Adipose tissue (tissue), 3 donors: ENCODE results near the gene RS1. TPM values are rescaled to one million over a fixed set of nuclear protein-coding genes. Genes with fewer than 3 reads are reported as not detected.

Experiments
- H3K27ac ChIP-seq: one replicate; pipeline ENCODE4 v1.5.1; 2013; ENCODE audit warnings: low read depth, low read length
- WGBS, 3 donors: extraction: QIAGEN DNeasy Blood & Tissue Kit; methylation state at CpG; one replicate each; pipeline ENCODE4 v1.1.7; 2013; 5-methylcytosine and 5-hydroxymethylcytosine counted together
- polyA plus RNA-seq, 3 donors: library from polyadenylated mRNA; stranded (reverse); fragments of 200-250 nt; gene quantifications; one replicate each; pipeline ENCODE4 v1.2.3, GENCODE V29; 2013
- donor health status: healthy with polysubstance abuse.
- donor health status: Bipolar disorder and iron deficiency.
- donor health status: healthy.

Gene RS1
- not detected for polyA plus RNA-seq

DNA sequence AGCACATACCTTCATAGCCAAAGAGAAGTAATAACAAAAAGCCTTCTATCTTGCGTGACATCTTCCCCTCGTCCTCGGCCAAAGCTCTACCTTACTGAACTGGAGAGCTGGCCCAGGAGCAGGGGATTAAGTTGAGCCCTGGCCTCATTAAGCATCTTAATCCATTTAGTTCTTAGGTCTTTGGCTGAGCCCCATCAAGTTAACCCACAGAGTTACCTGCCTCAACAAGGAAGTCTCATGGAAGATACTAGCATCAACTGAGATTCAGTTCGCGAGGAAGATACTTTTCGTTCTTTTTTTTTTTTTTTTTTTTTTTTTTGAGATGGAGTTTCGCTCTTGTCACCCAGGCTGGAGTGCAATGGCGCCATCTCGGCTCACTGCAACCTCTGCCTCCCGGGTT lies at the start of gene RS1:
Gene RS1 (minus strand): TSS at position 101 of the 400 bp plus-strand sequence. CDS start 40 bp downstream, at position 61.
- 87 to 90% (median 88%) methylated on average over 9 to 10 of the region's 10 CpGs for WGBS, 3 donors
- no peak within 1 kb of the TSS for H3K27ac ChIP-seq

DNA sequence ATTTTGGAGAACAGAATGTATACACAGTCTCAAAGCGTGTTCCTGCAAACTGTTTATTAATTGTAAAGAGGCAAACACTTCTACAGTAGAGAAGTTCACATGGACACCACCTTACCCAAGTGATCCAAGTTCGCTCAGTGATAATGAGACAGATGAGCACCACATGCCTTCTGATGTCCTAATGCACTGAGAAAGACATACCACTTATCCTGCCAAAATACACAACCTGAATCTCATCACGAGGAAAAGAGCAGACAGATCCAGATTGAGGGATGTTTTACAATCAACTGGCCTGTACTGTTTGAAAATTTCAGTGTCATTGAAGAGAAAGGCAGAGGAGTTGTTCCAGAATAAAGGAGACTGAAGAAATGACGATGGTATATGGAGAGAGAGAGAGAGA lies 47.9 kb upstream of the RS1 start:
- WGBS, 3 donors = 61 to 89% (median 82%) methylated on average over 4 of the region's 4 CpGs

DNA sequence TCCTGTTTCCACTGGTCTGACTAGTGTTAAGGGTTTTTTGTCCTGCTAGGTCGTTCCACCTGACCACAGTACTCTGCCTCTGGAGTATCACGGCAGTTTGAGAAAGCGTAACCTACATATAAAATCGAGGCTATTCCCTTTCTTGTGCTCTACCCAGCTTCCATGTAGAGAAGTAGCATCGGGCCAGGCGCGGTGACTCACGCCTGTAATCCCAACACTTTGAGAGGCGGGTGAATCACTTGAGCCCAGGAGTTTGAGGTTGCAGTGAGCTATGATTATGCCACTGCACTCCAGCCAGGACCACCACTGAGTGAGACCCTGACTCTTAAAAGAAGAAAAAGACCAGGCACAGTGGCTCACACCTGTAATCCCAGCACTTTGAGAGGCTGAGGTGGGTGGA lies 43.0 kb upstream of the RS1 start:
- no peak overlapping the region for H3K27ac ChIP-seq
- 90 to 93% (median 93%) methylated on average over 9 of the region's 9 CpGs for WGBS, 3 donors

More for the DNA sequence above, 47.9 kb upstream of the RS1 start:
- H3K27ac ChIP-seq = no peak overlapping the region

DNA sequence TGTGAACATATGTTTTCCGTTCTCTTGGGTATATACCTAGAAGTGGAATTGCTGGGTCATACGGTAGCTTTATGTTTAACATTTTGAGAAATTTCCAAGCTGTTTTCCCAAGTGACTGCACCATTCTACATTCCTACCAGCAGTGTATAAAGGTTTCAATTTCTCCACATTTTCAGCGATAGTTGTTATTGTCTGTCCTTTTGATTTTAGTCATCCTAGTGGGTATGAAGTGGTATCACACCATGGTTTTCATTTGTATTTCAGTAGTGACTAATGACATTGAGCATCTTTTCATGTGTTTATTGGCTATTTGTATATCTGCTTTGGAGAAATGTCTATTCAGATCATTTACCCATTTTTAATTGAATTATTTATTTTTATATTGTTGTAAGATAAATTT lies 37.9 kb upstream of the RS1 start:
- H3K27ac ChIP-seq = no peak overlapping the region
- 89 to 94% (median 91%) methylated on average over 3 of the region's 3 CpGs for WGBS, 3 donors

DNA sequence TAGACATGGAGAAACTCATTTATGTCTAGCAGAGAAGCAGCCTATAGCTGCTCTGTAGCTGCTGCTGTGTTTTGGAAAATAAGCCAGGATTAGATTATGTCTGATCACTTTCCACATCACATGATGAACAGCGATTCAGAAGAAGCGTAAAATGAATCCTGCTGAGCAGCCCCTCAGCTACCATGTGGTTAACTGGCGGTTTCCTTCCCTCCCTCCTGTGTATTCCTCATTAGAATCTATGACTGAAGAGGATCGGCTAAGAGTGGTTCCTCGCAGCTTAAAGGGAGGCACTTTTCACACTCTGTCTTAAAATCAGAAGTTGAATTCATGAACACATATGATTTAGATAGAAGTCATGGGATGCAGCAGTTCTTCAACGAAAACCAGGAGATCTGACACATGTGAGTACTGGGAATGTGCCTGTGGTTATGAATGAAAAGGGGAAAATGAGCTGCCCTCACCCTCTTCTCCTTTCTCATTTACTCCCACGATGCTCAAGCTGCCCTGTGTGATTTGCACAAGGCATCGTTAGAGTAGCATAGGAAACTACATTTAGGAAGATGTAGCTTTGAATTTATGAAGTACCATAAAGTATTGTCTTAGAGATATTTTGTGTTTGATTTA lies 35.6 kb upstream of the RS1 start, which contains the start of gene PPEF1:
Gene PPEF1 (plus strand): TSS at position 220 of the 624 bp plus-strand sequence. CDS start 136 bp downstream, at position 356.
- WGBS, 3 donors = 27 to 64% (median 49%) methylated on average over 8 of the region's 8 CpGs
- no peak within 1 kb of the TSS for H3K27ac ChIP-seq

DNA sequence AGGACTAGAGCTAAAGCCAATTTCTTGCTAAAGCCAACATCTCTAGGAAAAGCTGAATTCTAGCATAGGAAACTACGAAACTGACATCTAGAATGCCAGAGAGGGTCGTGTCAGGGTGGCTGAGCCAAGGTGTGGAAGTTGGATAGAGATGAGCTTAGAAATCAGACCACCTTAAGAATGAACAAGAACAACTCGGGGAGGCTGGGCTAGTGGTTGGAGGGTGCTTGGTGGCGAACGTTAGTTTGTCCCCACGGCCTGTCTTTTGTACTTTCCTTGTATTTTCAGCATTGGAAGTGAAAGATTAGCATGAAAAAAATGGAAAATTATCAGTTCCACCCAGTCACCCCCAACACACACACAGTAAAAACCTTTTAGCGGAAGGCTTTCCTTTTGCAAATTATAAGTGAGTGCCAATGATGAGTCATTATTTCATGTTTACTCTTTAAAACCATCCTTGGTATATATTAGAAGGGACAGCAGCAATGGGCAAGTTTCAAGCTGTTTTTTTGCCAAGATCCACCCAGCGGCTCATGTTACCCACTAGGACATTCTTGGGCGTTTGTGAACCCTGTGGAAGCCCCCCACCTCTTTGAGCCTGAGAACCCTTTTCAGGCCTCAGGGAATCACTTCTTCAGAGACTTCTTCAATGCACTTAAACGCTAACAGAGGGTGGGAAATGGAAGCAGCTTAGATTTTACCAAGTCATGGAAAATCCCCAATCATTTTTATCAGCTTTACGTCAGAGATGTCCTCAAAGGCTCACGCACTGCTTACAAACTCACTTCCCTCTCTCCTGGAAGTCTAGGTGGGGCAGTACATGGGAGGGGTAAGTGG lies 30.7 kb upstream of the RS1 start:
- 64 to 71% (median 64%) methylated on average over 12 of the region's 12 CpGs for WGBS, 3 donors
- no peak overlapping the region for H3K27ac ChIP-seq

DNA sequence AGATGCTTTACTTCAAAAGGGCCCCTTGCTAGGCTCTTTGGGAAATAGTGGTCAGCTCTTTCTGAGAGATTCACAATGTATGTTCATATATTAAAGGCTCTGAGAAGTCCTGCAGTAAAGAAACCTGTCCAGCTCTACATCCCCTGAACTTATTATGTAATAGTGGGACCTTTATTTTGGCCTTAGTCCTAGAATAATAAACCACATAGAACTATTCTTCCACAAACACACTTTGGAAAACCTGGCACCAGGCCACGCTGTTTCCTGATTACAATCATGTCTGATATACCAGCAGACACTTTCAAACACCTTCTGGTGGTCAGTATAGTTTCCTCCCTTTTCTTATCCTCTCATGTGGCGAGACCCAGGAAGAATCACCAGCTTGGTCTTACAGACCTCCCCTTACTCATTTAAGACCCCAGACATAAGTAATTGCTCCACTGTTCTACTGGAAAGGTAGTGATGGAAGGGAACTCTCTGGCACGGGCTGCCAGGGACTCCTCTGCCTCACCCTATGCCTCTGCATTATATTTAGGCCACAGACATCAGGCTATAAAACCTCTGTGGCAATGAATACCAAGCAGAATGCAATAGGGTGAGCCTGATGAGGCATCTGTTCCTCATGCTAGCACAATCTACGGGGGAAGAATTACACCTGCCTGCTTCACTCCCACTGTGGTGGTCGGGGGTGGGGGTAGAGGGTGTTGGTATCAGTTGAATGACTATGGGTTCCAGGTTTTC lies 29.9 kb upstream of the RS1 start:
- H3K27ac ChIP-seq = no peak overlapping the region
- 72 to 85% (median 81%) methylated on average over 5 of the region's 5 CpGs for WGBS, 3 donors

DNA sequence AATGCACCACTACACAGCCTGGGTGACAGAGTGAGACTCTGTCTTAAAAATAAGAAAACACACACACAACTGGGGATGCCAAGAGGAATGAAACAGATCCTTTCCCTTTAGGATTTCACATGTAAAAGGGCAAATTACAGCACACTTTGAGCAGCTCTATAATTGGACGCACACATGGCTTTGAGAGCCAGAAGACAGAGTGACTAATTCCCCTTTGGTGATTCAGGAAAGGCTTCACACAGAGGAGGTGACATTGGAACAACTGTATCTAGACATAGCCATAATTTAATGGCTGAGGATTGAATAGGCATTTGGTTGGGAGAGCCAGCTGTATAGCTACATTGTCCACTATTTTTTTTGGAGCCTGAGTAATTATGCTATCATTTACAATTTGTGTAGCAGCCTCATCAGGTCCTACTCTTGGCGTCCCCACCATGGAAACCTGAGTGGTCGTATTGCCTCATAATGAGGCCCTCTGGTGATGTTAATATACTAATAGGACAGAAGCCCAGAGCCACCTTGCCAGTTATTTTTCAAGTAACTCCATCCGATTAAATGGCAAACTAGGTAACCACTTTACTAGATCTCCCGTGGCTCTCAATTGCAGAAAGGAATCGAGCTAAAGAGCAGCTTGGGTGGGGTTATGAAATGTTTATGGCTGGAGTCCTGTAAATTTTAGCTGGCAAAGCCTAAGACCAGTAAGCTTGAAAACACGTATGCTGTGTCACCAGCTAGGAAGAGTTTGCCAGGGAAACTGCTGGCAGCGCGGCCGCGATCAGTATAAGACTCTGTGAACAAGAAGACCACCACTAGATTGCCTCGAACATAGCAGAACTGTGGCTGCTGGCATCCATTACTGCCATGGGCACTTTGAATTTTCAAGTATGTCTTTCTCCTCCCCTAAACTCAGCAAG lies 27.1 kb upstream of the RS1 start:
- no peak overlapping the region for H3K27ac ChIP-seq
- 87 to 94% (median 92%) methylated on average over 12 of the region's 12 CpGs for WGBS, 3 donors

DNA sequence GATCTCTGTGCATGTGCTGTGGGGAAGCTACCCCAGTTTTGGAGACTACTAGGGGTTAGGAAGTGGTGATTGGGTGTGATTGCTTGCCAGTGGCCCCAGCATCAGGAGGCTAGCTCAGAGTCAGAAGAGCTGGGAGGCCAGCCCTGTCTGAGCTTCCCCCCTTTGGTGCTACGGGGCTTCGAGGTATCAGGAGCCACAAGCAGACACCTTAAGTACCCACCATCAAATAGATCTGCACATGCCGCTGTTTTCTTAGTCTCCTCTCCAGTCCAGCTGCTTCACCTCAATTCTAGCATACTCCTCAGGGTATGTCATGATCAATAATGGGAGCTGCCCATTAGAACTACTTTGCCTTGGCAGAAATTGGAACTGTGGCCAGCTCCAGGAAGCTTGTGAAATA lies 24.7 kb upstream of the RS1 start:
- H3K27ac ChIP-seq = no peak overlapping the region
- 81 to 100% (median 86%) methylated on average over 1 to 3 of the region's 3 CpGs for WGBS, 3 donors

DNA sequence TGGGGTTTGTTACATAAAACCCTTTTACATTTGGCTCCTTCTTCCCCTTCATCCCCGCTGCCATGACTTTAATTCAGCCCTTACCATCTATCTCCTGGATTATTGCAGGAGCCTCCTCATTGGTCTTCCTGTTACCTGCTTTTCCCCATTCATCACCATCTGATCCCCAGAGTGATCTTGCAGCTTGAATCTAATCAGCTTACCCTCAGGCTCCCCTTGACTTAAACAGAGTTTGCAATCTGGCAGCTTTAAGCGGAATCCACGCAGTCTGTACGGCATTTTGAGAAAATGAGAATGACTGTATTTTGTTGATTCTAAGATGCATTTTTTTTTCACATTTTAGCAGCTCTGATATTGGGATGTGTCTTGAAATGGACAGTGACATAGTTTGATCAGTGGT lies 20.6 kb upstream of the RS1 start:
- 88 to 100% (median 95%) methylated on average over 4 of the region's 4 CpGs for WGBS, 3 donors
- H3K27ac ChIP-seq = no peak overlapping the region

DNA sequence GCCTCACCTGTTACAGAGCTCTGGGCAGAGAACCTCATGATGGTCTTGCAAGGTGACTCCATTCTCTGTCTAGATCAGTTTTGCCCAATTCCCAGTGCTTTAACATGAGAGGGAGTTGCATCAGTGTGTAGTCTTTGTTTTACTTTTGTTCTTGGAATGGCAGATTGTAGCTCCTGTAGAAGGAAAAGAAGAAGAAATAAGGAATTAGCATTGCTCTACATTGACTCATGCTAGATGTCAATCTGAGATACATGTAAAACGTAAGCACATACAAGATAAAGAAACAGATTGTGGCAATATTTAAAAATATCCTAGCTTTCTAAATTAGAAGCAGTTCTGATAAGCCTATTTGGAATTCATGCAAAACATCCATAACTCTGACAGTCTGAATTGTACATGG lies 19.5 kb upstream of the RS1 start:
- WGBS, 3 donors = 33 to 71% (median 62%) methylated on average over 1 of the region's 1 CpG
- no peak overlapping the region for H3K27ac ChIP-seq

DNA sequence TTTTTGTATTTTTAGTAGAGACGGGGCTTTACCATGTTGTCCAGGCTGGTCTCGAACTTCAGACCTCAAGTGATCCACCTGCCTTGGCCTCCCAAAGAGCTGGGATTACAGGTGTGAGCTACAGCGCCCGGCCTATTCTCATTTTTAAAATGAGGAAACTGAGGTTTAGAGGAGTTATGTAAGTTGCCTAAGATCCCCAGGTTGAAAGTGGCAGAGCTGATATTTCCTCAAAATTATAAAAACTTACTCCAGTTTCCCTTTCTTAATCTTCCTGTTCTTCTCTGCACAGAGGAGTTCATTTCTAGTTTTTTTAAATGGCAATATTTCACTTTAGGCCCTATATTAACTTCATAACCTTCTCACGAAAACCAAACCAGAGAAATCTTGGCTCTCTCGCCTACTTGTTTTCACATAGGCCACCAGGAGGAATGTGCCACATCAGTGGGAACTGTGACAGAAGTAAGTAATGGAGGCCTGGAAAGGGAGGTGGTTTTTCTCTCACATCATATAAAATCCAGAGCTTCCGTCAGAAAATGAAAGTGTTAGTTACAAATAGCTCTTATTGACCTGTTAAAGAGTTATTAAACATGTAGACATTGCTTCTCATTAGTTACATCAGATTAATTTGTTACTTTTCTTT lies 16.1 kb upstream of the RS1 start:
- WGBS, 3 donors = 67 to 77% (median 72%) methylated on average over 7 of the region's 7 CpGs
- no peak overlapping the region for H3K27ac ChIP-seq

DNA sequence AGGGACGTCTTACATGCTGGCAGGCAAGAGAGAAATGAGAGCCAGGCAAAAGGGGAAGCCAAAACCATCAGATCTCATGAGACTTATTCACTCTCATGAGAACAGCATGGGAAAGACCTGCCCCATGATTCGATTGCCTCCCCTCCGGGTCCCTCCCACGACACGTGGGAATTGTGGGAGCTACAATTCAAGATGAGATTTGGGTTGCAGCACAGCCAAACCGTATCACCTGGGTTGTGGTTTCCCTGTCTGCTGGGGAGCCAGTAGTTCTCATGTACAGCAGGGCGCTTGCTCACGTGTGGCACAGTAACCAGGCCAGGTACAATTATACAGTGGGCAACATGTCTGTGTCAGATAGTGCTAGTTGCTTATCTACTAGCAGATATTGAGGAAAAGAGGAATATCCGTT lies 11.1 kb upstream of the RS1 start:
- WGBS, 3 donors = 78 to 92% (median 79%) methylated on average over 9 of the region's 9 CpGs
- no peak overlapping the region for H3K27ac ChIP-seq

DNA sequence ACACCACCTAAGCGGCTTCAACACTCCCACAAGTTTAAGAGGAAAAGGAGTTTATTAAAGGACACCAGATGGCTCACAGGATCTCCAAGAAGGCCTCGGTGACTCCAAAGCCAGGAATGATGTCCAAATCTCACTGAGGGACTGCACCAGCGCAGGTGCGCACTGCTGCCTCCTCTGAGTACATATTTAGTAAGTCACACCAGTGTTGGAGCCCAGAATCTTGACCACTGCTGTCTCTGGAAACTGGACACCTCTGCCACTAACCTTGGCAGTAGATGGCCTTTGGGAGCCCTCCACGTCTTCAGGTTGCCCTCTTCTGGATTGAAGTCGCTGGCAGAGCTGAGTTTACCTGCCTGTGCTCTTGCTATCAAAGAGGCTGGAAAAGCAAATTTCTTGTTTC lies 10.1 kb upstream of the RS1 start:
- 88 to 93% (median 88%) methylated on average over 6 of the region's 6 CpGs for WGBS, 3 donors
- H3K27ac ChIP-seq = no peak overlapping the region

DNA sequence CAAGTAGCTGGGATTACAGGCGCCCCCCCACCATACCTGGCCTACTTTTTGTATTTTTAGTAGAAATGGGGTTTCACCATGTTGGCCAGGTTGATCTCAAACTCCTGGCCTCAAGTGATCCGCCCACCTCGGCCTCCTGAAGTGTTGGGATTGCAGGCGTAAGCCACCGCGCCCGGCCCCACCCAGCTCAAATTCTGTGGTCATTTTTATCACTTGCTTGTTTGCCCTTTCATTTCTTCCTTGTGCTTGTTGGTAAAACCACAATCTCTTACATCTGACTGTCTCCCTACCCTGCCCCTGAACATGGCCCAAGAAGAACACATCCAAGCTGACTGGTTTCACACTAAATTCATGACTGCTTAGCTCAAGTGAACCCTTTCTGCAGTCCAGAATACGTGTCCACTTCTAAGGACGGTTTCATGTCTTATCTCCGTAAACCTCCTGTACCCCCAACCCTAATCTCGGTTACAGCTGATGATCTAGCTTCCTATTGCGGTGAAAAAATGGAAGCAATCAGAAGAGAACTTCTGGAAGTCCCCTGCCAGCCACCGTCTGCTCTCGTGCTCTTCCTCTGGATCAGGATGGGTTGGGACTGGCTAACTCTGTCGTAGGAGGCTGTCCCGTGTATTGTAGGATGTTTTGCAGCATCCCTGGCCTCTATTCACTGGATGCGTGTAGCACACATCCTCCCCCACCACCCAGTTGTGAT lies 5.4 kb upstream of the RS1 start:
- H3K27ac ChIP-seq = no peak overlapping the region
- WGBS, 3 donors = 61 to 86% (median 69%) methylated on average over 15 to 17 of the region's 17 CpGs

DNA sequence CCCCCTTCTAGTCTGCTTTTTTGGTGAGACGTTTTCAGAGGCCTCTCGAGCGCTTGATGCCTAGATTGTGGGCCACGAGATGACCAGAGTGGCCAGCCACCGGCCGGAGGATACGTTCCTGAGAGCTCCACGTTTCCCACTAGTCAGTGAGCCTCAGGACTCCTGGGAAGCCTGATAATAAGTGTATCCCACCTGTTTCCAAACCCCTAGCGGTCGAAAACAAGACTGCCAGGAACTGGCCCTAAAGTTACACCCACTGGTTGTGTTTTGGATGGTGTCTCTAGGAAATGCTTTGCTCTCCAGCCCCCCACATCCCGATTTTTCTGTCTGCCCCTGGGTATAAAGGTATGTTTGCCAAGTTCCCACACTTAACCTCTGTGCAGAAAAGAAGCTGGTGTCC lies 4.6 kb upstream of the RS1 start:
- H3K27ac ChIP-seq = no peak overlapping the region
- WGBS, 3 donors = 46 to 53% (median 50%) methylated on average over 9 to 11 of the region's 11 CpGs

DNA sequence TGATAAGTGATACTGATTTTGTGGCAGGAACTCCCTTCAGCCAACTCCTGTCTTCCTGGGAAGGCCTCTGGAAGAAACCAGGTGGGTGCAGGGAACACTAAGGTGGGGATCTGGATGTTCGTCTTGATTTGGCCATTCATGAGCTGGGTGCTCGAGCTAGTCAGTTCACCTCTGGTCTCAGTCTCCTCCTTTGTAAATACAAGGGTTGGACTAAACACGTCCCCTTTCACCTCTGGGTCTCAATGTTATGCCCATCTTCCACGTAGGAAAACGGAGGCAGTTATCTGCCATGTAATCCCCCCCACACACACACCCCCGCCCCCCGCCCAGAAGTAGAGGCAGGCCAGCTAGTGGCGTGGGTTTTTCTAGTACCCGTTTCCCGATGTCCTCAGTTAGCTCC lies 4.1 kb upstream of the RS1 start:
- 67 to 80% (median 72%) methylated on average over 8 to 10 of the region's 10 CpGs for WGBS, 3 donors
- no peak overlapping the region for H3K27ac ChIP-seq
